Measurements from ENCODE around the gene GRIK4.

- TF ChIP-seq, protein P1, sequence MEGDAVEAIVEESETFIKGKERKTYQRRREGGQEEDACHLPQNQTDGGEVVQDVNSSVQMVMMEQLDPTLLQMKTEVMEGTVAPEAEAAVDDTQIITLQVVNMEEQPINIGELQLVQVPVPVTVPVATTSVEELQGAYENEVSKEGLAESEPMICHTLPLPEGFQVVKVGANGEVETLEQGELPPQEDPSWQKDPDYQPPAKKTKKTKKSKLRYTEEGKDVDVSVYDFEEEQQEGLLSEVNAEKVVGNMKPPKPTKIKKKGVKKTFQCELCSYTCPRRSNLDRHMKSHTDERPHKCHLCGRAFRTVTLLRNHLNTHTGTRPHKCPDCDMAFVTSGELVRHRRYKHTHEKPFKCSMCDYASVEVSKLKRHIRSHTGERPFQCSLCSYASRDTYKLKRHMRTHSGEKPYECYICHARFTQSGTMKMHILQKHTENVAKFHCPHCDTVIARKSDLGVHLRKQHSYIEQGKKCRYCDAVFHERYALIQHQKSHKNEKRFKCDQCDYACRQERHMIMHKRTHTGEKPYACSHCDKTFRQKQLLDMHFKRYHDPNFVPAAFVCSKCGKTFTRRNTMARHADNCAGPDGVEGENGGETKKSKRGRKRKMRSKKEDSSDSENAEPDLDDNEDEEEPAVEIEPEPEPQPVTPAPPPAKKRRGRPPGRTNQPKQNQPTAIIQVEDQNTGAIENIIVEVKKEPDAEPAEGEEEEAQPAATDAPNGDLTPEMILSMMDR (IDR thresholded peaks at IDR 0.05): no peak
- TF ChIP-seq POLR2A (IDR thresholded peaks at IDR 0.05): no peak
These were observed 327.7 kb downstream of the GRIK4 start for GRCh38 chr11:120839201-120839600.
